ENCODE measurements around the gene TMEM19.
"Not testable (repeated sequence)": the region's sequence is repeated elsewhere in the genome, so short reads cannot be mapped to it uniquely, and the experiment has no call there.

The TMEM19 gene

DNA sequence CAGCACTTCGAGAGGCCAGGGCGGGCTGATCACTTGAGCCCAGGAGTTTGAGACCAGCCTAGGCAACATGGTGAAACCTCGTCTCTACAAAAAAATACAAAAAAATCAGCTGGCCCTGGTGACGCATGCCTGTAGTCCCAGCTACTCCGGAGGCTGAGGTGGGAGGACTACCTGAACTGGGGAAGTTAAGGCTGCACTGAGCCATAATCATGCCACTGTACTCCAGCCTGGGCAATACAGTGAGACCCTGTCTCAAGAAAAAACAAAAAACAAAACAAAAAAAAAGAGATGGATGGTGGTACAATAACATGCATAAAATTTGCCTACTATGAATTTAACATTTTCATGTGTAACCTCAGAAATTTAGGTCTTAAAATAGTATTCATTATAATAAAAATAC, 19.6 kb upstream of the TMEM19 start:
- DNase-seq, result no peak

DNA sequence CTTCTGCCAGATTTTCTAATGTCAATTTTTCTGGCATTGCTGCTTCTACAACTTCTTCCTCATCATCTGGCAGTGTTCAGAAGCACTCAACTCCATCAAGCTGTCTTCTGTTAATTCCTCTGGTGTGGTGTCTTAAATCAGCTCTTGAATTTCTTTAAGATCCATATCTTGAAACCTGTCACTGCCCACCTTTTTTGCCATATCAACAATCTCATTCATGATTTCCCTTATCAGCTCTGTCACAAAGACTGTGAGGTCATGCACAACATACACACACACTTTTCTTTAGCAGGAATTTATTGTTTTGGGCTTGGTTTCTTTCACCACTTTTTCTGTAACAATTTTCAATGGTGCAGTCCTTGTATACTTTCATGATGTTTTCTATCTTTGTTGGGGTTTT, 14.6 kb upstream of the TMEM19 start:
- DNase-seq, result no peak

DNA sequence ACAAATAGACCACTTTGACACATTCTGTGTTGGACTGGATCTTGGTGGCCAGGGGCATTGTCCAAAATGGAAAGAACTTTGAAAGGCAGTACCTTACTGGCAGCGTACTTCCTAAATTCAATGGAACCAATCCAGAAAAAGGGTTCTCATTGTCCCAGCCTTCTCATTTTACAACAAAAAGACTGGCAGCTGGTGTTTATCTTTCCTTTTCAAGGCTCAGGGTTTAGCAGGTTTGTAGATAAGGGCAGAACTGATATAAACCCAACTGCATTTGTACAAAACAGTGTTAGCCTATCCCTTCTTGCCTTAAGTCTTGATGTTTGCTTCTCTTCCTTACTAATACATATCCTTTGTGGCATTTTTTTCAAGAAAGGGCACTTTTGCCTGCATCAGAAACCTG, 14.1 kb upstream of the TMEM19 start:
- no peak for DNase-seq

DNA sequence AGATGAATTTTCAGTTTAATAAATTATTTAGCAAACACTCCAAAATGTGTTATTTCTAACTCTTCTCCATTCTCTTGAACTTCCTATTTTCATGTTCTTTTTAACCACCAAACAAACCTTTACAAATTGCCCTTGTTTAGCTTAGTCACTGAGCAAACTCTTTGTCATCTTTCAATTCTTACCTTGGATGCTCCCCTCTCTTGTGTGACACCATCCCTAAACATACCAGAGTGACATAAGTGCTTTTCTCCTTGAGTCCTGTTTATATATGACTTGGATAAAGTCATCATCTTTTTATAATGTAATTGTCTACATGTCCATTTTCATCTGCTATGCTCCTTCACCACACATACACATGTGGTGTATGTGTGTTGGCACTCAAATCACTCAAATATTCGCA, 3.4 kb upstream of the TMEM19 start:
- no peak for DNase-seq

DNA sequence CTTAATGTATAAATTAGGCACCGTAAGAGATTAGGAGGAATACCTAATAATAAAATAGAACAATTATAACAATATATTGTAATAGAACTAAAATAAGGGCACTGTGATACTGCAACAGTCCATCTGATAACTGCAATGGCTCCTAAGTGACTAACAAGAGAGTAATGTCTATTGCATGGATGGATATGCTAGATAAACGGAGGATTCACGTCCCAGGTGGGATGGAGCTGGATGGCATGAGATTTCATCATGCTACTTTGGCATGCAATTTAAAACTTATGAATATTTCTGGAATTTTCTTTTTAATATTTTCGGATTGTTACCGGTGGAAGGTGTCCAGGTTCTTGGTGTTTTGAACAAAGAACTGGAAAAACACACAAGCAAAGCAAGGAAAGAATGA, 2.2 kb upstream of the TMEM19 start:
- DNase-seq, result no peak

DNA sequence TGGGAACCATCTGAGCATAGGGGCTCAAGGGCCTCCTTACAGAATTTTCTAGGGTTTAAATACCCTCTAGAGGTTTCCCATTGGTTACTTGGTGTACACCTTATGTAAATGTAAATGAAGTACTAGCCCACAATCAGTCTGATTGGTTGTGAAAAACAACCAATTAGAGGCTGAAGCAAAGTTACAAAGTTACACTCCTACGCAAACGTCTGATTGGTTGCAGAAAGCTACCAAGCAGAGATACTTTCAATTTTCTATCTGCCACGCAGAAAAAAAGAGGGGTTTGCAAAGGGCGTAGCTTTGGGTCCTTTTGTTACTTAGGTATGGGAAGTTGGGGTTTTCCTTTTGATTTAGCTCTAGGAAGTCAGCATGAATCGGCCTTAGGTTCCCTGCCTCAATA, 1.8 kb upstream of the TMEM19 start:
- DNase-seq, result no peak

DNA sequence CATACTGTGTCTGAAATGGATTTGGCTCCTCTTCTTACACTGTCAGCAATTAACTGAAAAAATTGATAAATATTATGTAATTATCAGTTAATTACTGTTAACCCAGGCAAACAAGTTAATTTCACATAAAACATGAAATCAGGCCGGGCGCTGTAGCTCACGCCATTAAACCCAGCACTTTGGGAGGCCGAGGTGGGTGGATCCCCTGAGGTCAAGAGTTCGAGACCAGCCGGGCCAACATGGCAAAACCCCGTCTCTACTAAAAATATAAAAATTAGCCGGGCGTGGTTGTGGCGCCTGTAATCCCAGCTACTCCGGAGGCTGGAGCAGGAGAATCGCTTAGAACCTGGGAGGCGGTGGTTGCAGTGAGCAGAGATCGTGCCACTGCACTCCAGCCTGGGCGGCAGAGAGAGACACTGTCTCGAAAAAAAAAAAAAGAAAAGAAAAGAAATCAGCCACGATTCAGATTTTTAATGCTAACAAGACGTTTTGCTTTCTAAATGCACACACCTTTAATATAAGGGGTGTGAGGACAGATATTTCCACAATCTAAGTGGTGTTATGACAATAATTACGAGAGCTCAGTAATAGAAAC, 473 bp upstream of the TMEM19 start:
- no peak for DNase-seq

DNA sequence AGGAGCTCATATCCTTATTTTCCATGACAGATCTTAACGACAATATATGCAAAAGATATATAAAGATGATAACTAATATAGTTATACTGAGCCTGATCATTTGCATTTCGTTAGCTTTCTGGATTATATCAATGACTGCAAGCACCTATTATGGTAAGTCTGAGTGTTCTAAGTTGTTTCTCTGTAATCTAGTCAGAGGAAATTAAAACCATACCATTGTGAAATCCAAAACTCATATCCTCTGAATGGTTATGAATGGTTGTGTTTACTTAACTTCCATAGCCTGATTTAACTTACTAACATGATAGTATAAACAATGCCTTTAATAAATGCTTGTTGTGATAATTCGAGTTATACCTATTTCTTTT, 760 bp downstream of the TMEM19 start:
- no peak for DNase-seq

DNA sequence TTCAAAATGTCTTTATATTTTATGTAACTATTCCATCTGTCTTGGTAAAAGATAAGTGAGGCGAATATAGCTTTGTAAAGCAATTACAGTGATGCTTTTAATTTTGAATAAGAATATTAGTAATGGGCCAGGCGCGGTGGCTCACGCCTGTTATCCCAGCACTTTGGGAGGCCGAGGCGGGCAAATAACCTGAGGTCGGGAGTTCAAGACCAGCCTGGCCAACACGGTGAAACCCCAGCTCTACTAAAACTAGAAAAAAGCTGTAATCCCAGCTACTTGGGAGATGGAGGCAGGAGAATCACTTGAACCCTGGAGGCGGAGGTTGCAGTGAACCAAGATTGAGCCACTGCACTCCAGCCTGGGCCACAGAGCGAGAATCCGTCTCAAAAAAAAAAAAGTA, 1.3 kb downstream of the TMEM19 start:
- DNase-seq, result not testable (repeated sequence)

DNA sequence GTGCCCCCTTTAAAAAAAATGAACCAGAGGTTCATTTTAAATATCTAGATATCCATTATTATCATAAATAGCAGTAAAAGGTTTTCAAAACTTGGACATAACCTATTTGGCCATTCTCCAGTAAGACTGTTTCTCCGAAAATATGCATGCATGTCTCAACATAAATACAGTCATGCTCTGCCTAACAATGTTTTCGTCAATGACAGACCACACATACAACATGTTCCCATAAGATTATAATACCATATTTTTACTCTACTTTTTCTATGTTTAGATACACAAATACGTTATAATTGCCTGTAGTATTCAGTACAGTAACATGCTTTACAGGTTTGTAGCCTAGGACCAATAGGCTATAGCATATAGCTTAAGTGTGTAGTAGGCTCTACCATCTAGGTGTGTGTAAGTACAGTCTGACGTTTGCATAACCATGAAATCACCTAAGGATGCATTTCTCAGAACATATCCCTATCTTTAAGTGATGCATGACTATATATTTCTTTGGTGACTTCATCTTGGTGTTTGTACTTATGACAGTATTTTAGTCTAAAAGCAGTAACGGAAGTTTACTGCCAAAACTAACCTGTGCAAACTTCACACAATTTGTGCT, 3.2 kb downstream of the TMEM19 start:
- DNase-seq, result no peak

DNA sequence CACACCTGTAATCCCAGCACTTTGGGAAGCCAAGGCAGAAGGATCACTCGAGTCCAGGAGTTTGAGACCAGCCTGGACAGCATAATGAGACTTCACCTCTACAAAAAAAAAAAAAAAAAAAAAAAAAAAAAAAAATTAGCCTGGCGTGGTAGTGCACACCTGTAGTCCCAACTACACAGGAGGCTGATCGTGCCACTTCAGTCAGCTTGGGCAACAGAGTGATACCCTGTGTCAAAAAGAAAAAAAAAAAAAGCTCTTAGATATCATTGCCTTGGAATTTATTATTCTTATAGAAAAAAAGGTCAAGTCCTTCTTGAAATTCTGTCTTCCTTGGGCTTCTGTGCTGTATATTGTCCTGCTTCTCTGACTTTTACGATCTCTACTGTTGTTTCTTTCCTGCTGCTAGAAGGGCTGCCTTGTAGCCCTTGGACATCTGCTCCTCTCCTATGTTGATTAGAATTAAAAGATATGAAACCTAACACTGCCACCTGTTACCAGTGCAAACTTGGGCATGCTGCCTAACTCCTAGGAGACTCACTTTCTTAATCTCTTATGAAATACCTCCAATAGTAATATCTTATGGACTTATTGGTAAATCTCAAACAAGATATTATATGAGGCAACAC, 5.7 kb downstream of the TMEM19 start:
- DNase-seq, result no peak

DNA sequence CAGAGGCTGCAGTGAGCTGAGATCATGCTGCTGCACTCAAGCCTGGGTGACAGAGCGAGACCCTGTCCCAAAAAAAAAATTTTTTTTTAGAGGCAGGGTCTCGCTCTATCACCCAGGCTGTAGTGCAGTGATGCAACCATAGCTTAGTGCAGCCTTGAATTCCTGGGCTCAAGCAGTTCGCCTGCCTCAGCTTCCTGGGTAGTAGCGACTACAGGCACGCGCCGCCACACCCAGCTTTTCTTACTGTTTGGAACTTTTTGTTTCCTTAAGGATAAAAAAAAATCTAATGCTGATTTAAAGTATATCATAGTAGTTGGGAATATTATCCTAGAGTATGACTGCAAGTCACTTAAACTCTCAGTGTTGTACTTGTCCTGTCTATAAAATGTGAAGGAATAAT, 7.2 kb downstream of the TMEM19 start:
- DNase-seq, result no peak

DNA sequence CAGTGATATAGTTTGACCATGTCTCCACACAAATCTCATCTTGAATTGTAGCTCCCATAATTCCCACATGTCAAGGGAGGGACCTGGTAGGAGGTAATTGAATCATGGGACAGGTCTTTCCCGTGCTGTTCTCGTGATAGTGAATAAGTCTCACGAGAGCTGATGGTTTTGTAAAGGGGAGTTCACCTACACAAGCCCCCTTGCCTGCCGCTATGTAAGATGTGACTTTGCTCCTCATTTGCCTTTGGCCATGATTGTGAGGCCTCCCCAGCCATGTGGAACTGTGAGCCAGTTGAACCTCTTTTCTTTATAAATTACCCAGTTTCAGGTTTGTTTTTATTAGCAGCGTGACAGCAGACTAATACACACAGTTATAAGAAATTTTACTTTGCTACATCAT, 7.8 kb downstream of the TMEM19 start:
- not testable (repeated sequence) for DNase-seq

DNA sequence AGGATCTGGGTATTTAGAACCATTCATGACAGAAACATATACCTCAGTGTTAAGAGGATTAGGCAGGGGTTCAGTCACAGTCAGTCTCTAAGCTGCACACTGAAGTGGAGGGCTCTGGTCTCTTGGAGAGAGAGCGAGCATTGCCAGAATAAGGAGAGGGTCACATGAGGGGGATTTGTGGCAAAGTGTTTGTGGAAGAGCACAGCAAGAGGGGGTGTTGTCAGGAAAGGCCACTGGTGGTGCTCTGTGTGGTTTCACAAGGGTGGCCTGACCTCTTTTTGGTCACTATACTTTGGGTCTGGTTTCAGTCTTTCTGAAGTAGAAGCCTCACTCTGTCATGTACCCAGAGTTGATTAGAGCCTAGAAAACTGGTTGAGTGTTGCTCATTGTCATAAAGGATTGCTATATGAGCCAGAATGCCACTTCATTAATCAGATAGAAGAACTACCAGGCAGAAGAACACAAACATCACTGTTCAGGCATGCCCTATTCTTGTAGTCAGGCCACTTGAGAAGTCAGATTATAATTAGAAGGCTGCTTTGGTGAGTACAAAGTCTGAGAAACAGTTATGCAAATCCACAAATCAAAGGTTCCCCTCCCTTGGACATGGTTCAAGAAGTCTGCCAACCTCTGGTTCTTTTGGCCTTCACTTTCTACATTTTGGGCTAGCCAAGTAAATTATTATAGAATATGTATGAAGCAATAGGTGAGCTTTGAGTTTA, 8.4 kb downstream of the TMEM19 start:
- no peak for DNase-seq

DNA sequence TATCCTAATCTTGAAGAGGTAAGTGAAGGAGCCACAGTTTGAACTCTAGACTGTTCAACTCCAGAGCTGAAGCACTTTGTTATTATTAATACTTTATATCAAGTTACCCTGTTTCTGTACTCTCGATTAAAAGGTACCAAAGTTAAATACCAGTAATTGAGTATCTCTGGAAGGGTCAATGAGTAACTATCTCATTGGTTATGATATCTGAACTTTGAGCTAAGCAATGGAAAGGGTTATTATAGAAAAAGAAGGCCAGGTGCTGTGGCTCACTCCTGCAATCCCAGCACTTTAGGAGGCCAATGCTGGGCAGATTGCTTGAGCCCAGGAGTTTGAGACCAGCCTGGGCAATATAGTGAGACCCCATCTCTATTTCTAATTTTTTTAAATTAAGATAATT, 9.9 kb downstream of the TMEM19 start:
- no peak for DNase-seq

DNA sequence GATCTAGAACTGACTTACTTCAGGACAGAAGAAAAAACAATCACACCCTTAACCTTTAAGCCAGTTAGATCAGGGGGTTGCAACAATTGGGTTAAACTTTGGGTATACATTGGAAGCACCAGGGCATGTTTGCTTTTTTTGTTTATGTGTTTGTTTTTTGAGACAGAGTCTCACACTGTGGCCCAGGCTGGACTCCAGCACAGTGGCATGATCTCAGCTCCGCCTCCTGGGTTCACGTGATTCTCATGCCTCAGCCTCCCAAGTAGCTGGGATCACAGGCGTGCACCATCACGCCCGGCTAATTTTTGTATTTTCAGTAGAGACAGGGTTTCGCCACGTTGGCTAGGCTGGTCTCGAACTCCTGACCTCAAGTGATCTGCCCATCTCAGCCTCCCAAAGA, 16.3 kb downstream of the TMEM19 start:
- DNase-seq, result not testable (repeated sequence)

DNA sequence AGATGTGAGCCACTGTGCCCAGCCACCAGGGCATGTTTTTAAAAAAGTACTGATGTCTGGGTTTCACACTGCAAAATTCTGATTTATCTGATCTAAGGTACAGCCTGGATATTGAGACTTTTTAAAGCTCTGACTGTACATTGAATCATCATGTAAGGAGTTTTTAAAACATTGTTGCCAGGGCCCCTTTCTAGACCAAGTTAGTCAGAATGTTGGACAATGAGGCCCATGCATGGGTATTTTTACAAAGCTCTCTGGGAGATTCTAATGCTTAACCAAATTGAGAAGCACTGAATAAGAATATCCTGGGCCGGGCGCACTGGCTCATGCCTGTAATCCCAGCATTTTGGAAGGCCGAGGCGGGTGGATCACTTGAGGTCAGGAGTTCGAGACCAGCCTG, 16.7 kb downstream of the TMEM19 start:
- no peak for DNase-seq

DNA sequence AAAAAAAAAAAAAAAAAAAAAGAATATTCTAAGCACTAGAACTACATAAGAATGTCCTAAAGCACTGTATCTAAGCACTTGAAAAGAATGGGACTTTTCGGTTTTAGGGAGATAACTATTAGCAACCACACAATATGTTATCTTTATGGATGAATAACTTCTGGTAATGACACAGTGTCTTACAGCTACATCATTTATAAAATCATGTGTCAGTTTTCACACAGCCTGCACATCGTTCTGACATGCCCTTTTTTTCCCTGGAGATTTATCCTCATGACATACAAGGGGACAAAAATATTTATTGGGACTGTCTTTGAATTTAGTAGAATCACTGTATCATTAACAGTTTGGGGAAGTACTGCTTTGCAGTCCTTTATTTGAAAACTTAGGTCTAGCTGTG, 17.3 kb downstream of the TMEM19 start:
- no peak for DNase-seq

DNA sequence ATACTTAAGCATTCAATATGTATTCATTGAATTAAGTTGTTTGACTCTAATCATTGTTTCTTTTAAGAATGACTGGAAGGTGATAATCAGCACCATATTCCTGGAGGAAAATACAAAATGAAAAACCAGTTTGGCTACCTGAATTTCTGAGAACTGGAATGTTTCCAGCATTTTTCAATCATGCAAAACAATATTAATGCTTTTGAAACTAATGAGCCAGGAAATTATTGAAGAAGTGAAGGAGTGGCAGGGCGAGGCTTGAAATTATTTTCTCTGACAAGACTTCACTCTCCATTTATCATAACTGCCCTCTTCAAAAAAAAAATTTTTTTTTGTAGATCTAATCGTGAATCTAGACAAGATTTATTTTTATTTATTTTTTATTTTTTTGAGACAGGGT, 19.0 kb downstream of the TMEM19 start:
- DNase-seq, result no peak

DNA sequence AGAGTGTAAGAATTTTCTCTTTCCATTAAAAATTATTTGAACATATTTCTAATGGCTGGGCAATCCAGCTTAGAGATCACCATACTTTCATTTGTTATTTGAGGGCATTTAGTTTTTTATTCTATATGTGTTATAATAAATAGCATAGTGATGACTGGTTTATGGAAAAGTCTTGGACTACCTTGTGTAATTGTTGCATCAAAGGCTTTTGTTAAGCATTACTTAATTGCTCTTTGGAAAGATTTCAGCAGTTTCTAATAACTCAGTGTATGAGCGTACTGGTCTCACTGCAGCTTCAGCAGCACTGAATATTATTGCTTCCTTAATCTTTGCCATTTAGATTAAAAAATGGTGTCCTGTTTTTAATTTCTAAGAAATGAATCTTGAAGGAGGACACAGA, 22.8 kb downstream of the TMEM19 start:
- DNase-seq, result no peak

DNA sequence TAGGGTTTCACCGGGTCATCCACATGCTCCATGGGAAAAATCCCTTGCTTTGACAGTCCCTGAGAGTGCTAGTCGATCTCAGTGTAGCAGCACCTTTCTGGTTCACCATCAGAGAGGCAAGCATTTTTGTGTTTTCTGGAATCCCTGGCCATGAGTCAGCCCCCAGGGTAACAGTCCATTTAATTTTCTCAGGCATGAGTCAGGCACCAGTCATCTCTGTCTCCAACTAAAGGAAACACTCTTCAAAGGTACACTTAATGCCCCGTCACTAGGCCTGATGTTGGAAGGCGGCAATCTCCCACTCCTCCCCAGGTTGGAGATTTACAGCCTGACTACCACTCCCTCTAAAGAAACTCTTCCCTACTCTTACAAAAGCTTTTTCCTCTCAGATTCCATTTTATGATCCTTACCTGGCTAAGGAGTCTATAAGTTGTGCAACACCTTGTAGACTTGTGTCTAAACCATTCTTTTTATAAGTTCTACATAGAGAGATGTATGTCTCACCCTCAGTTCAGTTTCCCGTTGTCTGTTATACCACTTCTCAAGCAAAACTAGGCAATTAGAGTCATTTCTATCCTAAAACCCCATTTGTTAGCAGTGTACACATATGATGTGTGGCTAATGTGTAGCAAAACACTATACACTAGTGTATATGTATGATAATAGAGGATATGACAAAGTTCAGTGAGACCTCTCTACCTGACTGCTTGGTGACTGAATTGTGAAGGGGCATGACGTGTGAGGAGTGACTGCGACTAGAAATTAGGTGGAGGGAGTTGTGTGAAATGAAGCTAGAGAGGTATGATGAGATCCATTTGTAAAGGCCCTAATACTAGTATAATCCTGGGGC, 24.6 kb downstream of the TMEM19 start:
- no peak for DNase-seq

DNA sequence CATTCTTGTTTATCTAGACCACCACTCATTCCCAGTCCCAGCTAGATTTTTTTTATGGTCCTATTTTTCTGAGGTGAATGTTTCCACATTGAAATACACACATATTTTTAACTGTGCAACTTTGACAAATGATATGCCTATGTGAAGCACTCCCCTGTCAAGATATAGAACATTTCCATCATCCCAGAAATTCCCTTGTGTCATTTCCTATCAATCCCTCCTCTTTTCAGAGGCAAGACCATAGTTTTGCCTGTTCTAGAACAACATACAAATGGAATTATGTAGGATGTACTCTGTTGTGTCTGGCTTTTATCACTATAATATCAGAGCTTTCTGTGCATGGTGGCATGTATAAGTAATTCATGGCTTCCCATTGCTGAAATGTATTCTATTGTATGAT, 32.7 kb downstream of the TMEM19 start:
- no peak for DNase-seq

DNA sequence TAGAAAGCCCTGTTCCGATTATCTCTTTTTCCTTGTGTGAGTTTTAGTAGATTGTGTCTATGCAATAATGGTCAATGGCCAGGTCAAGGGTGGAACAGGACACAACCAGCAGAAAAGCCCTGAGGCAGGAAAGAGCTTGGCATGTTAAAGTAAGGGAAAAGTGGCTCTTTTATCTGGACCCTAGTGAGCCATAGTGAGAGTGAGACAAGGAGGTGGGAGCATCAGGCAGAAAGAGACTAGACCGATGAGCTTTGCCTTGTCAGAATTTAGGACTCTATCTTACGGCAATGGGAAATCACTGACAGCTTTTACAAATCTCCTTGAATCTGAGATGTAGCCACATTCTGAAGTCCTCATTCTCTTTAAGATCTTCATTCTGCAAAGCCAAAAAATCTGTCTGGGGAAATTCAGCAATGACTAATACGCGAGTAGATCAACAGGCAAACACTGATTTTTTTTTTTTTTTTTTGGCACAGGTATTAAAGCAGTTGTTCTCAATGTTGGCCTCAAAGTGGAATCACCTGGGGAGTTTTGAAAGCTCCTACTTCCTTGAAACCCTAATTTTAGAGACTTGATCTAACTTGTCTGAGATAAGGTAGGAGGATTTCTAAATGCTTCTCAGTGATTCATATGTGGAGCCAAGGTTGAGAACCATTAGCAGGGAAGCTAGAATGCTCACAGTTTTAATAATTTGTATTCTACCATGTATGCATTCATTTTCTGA, 33.9 kb downstream of the TMEM19 start:
- DNase-seq, result no peak
